Activated CD8-positive, alpha-beta memory T cell treated with anti-CD3 and anti-CD28 coated beads, Interleukin-2, amount 10 ng/mL, durations not matched to agents 7 days and 5 days (primary cell): ENCODE measurements around the gene CIDEA. TPM values are rescaled to one million over a fixed set of nuclear protein-coding genes. Genes with fewer than 3 reads are reported as not detected.
A peak's percentile ranks its signal among the peaks of the same experiment; 100 is the strongest.

Experiments used
- ATAC-seq: fragments of 150-1000 bp; cut with Tn5 transposase; one replicate; pipeline ENCODE4 v1.10.0; 2021; ENCODE audit warnings: moderate library complexity
- CTCF ChIA-PET: fragments of 350-600 bp; sonication (Branson Sonifier 250); formaldehyde crosslinking; loops from one replicate; lab custom pipeline; 2021; ENCODE audit warnings: antibody characterized with exemption; lab: Charles Lee
- DNase-seq: peaks from one replicate; pipeline ENCODE4 v3.0.0-alpha.2; 2020
- H3K27ac Mint-ChIP-seq: one replicate; pipeline ENCODE4 v1.8.0; 2021; ENCODE audit warnings: mild to moderate bottlenecking, mixed read lengths
- H3K27me3 Mint-ChIP-seq: one replicate; pipeline ENCODE4 v1.8.0; 2021; ENCODE audit warnings: mixed read lengths
- H3K36me3 Mint-ChIP-seq: one replicate; pipeline ENCODE4 v1.8.0; 2021; ENCODE audit warnings: mild to moderate bottlenecking, mixed read lengths
- H3K4me1 Mint-ChIP-seq: one replicate; pipeline ENCODE4 v1.8.0; 2021; ENCODE audit warnings: mixed read lengths
- H3K4me3 Mint-ChIP-seq: one replicate; pipeline ENCODE4 v1.8.0; 2021; ENCODE audit warnings: mild to moderate bottlenecking, moderate library complexity, mixed read lengths
- H3K9me3 Mint-ChIP-seq: one replicate; pipeline ENCODE4 v1.8.0; 2022; ENCODE audit warnings: low read depth, mixed read lengths
- total RNA-seq, 2 experiments: library from RNA; stranded (reverse); gene quantifications; one replicate each; pipeline ENCODE4 v1.2.3, GENCODE V29; 2021

Gene CIDEA
- total RNA-seq, 2 experiments from 2014 or later = not detected

- H3K27me3 Mint-ChIP-seq = peaks cover 42% of the 10 kb centered on the region
- no peaks in the 10 kb centered on the region for H3K36me3 Mint-ChIP-seq
- H3K27ac Mint-ChIP-seq = no peak overlapping the region
- H3K4me3 Mint-ChIP-seq = no peak overlapping the region
- ATAC-seq (no peak), DNase-seq (no peak)
- CTCF ChIA-PET = interaction anchor here (1.0 to 1.4 kb wide), 2 partner anchors 28 to 45 kb away, joined by 3 to 4 read pairs; no protein-coding TSS in a partner anchor
- no peaks in the 10 kb centered on the region for H3K9me3 Mint-ChIP-seq
- H3K4me1 Mint-ChIP-seq = no peaks in the 10 kb centered on the region
Measured at GRCh38 chr18:12264864-12265263, 10.7 kb downstream of the CIDEA start.

DNA sequence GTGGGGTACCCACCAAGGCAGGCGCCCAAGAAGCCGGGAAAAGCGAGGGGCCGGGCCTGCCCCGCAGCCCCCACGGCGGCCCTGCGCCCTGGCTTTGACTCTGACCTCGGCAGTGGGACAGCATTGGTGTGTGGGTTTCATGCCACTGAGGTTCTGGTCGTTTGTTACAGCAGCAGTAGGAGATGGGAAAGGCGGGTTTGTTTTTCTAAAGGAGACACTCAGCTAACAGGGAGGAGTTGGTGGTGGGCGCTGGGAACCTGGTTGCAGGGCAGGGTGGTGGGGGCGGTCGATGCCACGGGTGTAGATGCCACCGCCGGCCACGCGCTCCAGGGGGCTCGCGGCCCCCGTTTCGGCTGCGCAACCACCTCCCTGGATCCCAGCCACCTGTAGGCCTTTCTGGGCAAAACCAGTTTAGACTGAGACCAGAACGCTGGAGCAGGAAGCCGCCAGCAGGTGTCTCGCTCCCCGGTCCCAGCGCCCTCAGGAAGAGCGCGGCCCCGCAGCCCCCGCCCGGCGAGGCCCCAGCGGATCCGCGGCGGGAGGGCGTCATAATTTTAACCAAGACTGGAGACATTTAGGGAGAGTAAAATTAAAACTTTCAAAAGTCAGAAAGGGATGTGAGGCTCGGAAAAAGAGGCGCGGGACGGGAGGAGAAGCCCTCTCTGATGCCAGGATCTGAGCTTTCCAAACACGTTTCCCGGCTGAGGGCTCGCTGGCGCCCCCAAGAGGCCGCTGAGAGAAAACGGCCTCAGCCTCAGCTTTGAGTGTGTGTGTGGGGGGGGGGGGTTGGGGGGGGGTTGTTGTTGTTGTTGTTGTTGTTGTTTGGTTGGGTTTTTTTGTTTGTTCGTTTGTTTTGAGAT, 17.4 kb downstream of the CIDEA start:
- Mint-ChIP-seq H3K27ac (no peak overlapping the region), H3K36me3 (no peaks in the 10 kb centered on the region), H3K27me3 (peaks cover 18% of the 10 kb centered on the region), H3K9me3 (no peaks in the 10 kb centered on the region), H3K4me3 (peak overlapping the region; percentile 53), H3K4me1 (no peaks in the 10 kb centered on the region)
- peak; percentile 52 for DNase-seq
- ATAC-seq = peak; percentile 86
- CTCF ChIA-PET = interaction anchor here (0.7 to 2.6 kb wide), 15 partner anchors 9 to 362 kb away, joined by 3 to 15 read pairs (median 4); no protein-coding TSS in a partner anchor

- no peak for ATAC-seq
- DNase-seq = no peak
- no peaks in the 10 kb centered on the region for H3K9me3 Mint-ChIP-seq
- no peaks in the 10 kb centered on the region for H3K36me3 Mint-ChIP-seq
- CTCF ChIA-PET = no interaction called here
- peaks cover 13% of the 10 kb centered on the region for H3K27me3 Mint-ChIP-seq
- H3K4me3 Mint-ChIP-seq = no peak overlapping the region
- H3K27ac Mint-ChIP-seq = no peak overlapping the region
- peaks cover 3% of the 10 kb centered on the region for H3K4me1 Mint-ChIP-seq
Measured at GRCh38 chr18:12274793-12275192, 20.6 kb downstream of the CIDEA start.

DNA sequence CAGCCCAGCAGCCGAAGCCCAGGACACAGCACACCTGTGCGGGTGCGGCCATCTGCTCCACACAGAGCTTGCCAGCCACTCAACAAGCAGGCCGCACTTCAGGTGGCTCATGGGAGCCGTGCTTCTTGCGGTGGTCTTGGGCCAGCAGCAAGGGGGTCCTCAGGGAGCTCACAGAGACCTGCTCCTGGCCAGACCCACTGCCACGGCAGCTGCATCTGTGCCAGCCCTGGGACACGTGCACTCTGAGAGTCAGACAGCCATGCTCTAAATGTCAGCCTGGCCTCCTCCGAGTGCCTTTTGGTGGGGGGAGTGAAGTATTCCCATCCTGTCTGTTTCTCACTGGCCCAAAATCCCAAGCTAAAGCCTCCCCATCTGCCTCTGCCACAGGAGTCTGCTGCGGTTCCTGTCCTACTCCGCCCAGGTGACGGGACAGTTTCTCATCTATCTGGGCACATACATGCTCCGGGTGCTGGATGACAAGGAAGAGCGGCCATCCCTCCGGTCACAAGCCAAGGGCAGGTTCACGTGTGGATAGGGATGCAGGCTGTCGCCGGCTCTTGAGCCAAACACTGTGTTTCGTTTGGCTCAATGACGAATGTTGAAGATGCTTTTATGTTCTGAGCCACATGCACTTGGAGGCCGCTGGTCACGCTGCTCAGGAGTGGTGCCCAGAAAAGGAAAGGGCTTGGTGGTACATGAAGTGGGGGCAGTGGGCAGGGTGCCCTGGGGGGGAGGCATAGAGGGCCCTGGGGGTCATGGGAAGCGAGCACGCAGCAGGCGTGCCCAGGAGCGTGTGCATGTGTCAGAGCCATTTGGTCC, 22.8 kb downstream of the CIDEA start:
- no peak for DNase-seq
- Mint-ChIP-seq H3K36me3 (no peaks in the 10 kb centered on the region), H3K9me3 (no peaks in the 10 kb centered on the region), H3K4me1 (peaks cover 3% of the 10 kb centered on the region), H3K27ac (no peak overlapping the region), H3K4me3 (no peak overlapping the region), H3K27me3 (peaks cover 11% of the 10 kb centered on the region)
- CTCF ChIA-PET = no interaction called here
- ATAC-seq = no peak

GRCh38 chr18:12278215-12278671, 24.1 kb downstream of the CIDEA start:
- Mint-ChIP-seq H3K9me3 (no peaks in the 10 kb centered on the region), H3K4me3 (no peak overlapping the region), H3K27me3 (peaks cover 14% of the 10 kb centered on the region), H3K36me3 (no peaks in the 10 kb centered on the region), H3K27ac (no peak overlapping the region), H3K4me1 (peaks cover 3% of the 10 kb centered on the region)
- ATAC-seq (no peak), DNase-seq (no peak)
- CTCF ChIA-PET = no interaction called here

DNA sequence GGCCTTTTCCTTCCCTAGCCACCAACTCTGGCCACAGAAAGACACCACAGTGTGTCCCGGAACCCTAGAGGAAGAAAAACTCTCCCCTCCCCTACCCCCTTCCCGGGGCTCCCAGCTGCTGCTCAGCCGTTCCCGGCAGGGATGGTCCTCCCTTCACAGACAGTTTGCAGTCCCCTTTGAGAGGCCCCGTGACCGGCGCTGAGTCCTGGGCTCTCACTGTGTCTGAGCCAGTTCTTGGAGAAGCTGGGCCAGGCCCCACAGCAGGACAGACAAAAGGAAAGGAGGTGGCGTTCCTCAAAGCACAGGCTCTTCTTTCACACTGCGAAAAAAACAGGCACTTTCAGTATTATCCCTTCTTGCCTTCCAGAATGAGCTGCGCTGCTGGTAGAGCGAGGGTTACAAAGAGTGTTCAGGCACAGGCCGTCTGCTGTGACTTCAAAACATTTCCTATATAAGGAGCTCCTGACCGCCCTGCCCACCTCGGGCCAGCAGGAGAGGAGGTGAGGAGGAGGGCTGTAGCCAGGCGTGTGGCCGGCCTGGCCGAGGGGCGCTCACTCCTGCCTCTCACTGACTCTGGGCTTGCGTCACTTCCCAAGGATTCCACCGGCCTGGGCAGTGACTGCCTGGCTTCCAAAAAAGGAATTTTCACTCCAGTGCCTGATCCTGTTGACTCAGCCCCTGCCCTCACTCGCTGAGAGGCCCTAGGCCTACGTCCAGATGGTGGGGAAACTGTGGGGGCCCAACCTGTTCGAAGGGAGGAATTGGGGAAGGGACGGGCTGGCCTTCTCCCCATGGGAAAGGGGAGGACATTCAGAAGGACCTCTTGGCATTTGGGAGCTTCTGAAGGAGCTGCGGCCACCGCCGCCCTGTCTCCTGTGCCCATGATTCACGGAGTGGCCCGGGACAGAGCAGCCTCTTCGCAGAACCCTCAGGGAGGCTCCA, 24.9 kb downstream of the CIDEA start:
- H3K4me1 Mint-ChIP-seq = peaks cover 3% of the 10 kb centered on the region
- H3K36me3 Mint-ChIP-seq = no peaks in the 10 kb centered on the region
- peaks cover 20% of the 10 kb centered on the region for H3K27me3 Mint-ChIP-seq
- H3K27ac Mint-ChIP-seq = no peak overlapping the region
- ATAC-seq (no peak), DNase-seq (no peak)
- H3K9me3 Mint-ChIP-seq = no peaks in the 10 kb centered on the region
- CTCF ChIA-PET = interaction anchor here (1.1 kb wide), 1 partner anchor 40 kb away, joined by 3 read pairs; no protein-coding TSS in a partner anchor
- no peak overlapping the region for H3K4me3 Mint-ChIP-seq

DNA sequence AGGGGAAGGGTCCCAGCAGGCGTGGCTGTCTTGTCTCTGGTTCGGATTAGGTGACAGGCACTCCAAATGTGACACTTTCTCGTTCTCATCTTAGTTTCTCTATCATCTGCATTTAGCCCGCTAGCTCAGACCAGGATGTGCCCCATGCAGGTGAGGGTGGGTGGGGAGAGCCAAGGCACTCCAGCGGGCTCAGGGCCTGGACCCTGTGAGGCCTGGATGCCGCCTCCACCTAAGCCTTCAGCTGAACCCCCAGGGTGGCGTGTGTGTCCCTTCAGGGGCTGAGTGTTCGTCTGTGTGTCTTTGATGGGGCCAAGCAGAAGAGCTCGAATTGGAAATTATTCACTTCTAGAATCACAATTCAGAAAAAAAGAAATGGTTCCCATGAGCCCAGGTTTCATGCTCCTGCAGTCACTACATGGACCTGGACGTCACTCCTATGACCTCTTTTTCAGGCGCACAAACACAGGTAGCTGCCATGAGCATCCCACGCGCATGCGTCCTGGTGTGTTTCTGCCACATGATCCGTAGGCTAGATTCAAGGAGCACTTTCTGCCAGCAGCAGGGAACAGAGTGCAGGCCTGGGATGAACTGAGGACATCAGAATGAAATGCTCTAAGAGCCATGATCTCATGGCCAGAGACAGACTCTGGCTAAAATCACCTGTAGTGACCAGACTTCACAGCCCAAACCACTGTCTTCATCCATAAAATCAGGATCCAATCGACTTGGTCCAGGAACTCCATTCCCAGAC, 25.8 kb downstream of the CIDEA start:
- peaks cover 3% of the 10 kb centered on the region for H3K4me1 Mint-ChIP-seq
- H3K27ac Mint-ChIP-seq = no peak overlapping the region
- DNase-seq (no peak), ATAC-seq (no peak)
- H3K9me3 Mint-ChIP-seq = no peaks in the 10 kb centered on the region
- H3K27me3 Mint-ChIP-seq = peaks cover 29% of the 10 kb centered on the region
- CTCF ChIA-PET = interaction anchor here (1.1 kb wide), 1 partner anchor 41 kb away, joined by 3 read pairs; no protein-coding TSS in a partner anchor
- no peak overlapping the region for H3K4me3 Mint-ChIP-seq
- no peaks in the 10 kb centered on the region for H3K36me3 Mint-ChIP-seq

- Mint-ChIP-seq H3K27ac (no peak overlapping the region), H3K4me1 (peaks cover 3% of the 10 kb centered on the region), H3K27me3 (peaks cover 35% of the 10 kb centered on the region), H3K36me3 (no peaks in the 10 kb centered on the region), H3K4me3 (no peak overlapping the region), H3K9me3 (no peaks in the 10 kb centered on the region)
- CTCF ChIA-PET = no interaction called here
- no peak for DNase-seq
- no peak for ATAC-seq
Measured at GRCh38 chr18:12281861-12282260, 27.7 kb downstream of the CIDEA start.

GRCh38 chr18:12282442-12283039, 28.4 kb downstream of the CIDEA start:
- peaks cover 42% of the 10 kb centered on the region for H3K27me3 Mint-ChIP-seq
- CTCF ChIA-PET = interaction anchor here (4.5 kb wide), 1 partner anchor 10 kb away, joined by 15 read pairs; no protein-coding TSS in a partner anchor

DNA sequence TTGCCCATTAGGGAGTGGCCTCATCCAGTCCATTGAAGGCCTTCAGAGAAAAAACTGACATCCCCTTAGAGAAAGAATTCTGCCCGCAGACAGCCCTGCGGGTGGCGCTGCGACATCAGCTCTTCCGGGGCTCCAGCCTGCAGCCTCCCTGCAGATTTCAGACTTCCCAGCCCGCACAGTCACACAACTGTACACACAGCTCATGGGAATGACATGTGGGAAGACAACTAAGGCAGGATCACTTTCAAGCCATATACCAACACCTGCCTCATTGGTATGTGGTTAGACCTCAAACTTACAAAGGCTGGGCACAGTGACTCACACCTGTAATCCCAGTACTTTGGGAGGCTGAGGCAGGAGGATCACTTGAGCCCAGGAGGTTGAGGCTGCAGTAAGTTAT, 29.1 kb downstream of the CIDEA start:
- H3K27me3 Mint-ChIP-seq = peaks cover 49% of the 10 kb centered on the region
- H3K4me3 Mint-ChIP-seq = no peak overlapping the region
- no peak overlapping the region for H3K27ac Mint-ChIP-seq
- no peak for ATAC-seq
- H3K36me3 Mint-ChIP-seq = no peaks in the 10 kb centered on the region
- H3K9me3 Mint-ChIP-seq = no peaks in the 10 kb centered on the region
- CTCF ChIA-PET = interaction anchor here (0.8 to 4.5 kb wide), 2 partner anchors 11 to 45 kb away, joined by 3 to 15 read pairs; no protein-coding TSS in a partner anchor
- DNase-seq = no peak
- peaks cover 2% of the 10 kb centered on the region for H3K4me1 Mint-ChIP-seq

More at GRCh38 chr18:12282442-12283039, 28.4 kb downstream of the CIDEA start:
- ATAC-seq (no peak), DNase-seq (no peak)
- Mint-ChIP-seq H3K36me3 (no peaks in the 10 kb centered on the region), H3K9me3 (no peaks in the 10 kb centered on the region), H3K27ac (no peak overlapping the region), H3K4me3 (no peak overlapping the region), H3K4me1 (peaks cover 3% of the 10 kb centered on the region)

GRCh38 chr18:12283666-12284065, 29.5 kb downstream of the CIDEA start:
- CTCF ChIA-PET = interaction anchor here (0.8 to 4.5 kb wide), 2 partner anchors 11 to 44 kb away, joined by 3 to 15 read pairs; no protein-coding TSS in a partner anchor
- DNase-seq (no peak), ATAC-seq (no peak)
- Mint-ChIP-seq H3K27ac (no peak overlapping the region), H3K4me3 (no peak overlapping the region), H3K9me3 (no peaks in the 10 kb centered on the region), H3K27me3 (peaks cover 53% of the 10 kb centered on the region), H3K36me3 (no peaks in the 10 kb centered on the region), H3K4me1 (peaks cover 2% of the 10 kb centered on the region)
